PC-3 (cell line): ENCODE data around the gene PTN.

ENCODE experiments used
- EZH2 ChIP-seq: fragments of 300-600 bp; sonication (generic); IDR thresholded peaks from one replicate; pipeline ENCODE4 v1.6.1; 2017; ENCODE audit warnings: antibody characterized with exemption, mild to moderate bottlenecking, low read length; ENCODE audit not compliant: unreplicated experiment
- TF ChIP-seq, protein P1 (sequence below): fragments of 300-600 bp; sonication (generic); conservative IDR thresholded peaks from 2 replicates; pipeline ENCODE4 v1.5.1; 2017; ENCODE audit warnings: antibody characterized with exemption, low read depth, mild to moderate bottlenecking, low read length

DNA sequence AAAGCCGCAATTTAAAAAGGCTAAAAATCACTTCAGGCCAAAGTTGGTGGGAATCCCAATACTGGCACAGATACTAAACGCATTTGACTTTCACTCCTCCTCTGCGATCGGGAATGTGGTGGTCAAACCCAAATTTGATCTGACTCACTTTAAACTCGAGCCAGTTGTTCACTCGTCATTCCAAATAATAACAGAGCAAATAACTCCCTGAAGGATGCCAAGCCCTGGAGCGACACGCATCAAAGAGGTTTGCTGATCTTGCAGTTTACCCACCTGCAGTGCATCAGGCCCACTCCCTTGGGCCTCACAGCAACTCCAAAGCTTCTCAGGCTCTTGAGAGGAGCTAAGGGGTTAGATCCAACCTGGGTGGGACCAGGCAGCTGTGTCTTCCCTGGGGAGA, 12.2 kb downstream of the PTN start:
- TF ChIP-seq, protein P1, sequence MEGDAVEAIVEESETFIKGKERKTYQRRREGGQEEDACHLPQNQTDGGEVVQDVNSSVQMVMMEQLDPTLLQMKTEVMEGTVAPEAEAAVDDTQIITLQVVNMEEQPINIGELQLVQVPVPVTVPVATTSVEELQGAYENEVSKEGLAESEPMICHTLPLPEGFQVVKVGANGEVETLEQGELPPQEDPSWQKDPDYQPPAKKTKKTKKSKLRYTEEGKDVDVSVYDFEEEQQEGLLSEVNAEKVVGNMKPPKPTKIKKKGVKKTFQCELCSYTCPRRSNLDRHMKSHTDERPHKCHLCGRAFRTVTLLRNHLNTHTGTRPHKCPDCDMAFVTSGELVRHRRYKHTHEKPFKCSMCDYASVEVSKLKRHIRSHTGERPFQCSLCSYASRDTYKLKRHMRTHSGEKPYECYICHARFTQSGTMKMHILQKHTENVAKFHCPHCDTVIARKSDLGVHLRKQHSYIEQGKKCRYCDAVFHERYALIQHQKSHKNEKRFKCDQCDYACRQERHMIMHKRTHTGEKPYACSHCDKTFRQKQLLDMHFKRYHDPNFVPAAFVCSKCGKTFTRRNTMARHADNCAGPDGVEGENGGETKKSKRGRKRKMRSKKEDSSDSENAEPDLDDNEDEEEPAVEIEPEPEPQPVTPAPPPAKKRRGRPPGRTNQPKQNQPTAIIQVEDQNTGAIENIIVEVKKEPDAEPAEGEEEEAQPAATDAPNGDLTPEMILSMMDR: no peak
- TF ChIP-seq EZH2: no peak
